HG03097 (cell line): ENCODE measurements around the gene DNASE2.

Source experiments
- ATAC-seq: cut with Tn5 transposase; IDR thresholded peaks from one replicate; pipeline ENCODE4 v1.9.1; 2021; ENCODE audit not compliant: unreplicated experiment, low FRiP score

The DNASE2 gene

GRCh38 chr19:12836529-12836863 lies 44.8 kb downstream of the DNASE2 start:
- no peak for ATAC-seq

- no peak for ATAC-seq
Observed at GRCh38 chr19:12834976-12835757, 46.1 kb downstream of the DNASE2 start.

- ATAC-seq, result no peak
Observed at GRCh38 chr19:12834566-12834943, 46.7 kb downstream of the DNASE2 start, which contains the start of gene RTBDN. RTBDN (minus strand) TSS chr19:12834579; CDS start chr19:12829979, 4,600 bp downstream.

- no peak for ATAC-seq
Observed at GRCh38 chr19:12833738-12834565, 47.3 kb downstream of the DNASE2 start.

GRCh38 chr19:12833418-12833737 lies 47.9 kb downstream of the DNASE2 start:
- ATAC-seq, result no peak

- no peak for ATAC-seq
Observed at GRCh38 chr19:12828494-12828893, 52.8 kb downstream of the DNASE2 start.

GRCh38 chr19:12825254-12826131 lies 55.8 kb downstream of the DNASE2 start:
- ATAC-seq, result no peak
